ENCODE results near the gene FTO.

The FTO gene

DNA sequence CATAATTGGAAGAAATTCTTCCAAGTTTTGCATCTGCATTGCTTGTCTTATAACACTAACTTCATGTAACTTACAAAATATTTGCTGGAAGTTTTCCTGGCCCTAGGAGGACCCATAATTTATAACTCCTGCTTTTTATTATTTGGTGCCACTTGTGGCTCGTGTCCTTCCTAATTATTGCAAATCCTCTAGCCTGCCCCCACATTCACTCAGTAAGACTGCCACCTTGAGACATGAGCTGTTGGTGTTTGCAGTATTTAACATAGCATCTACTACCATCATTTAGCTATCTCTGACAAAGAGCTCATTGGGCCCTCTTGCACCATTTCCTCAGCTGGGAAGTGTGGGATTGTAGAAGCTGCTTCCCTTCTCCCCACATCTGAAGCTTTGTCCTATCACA lies 49.5 kb downstream of the FTO start:
- DNase-seq (ENCODE audit: low spot score) (no peak), FAIRE-seq (no peak)

DNA sequence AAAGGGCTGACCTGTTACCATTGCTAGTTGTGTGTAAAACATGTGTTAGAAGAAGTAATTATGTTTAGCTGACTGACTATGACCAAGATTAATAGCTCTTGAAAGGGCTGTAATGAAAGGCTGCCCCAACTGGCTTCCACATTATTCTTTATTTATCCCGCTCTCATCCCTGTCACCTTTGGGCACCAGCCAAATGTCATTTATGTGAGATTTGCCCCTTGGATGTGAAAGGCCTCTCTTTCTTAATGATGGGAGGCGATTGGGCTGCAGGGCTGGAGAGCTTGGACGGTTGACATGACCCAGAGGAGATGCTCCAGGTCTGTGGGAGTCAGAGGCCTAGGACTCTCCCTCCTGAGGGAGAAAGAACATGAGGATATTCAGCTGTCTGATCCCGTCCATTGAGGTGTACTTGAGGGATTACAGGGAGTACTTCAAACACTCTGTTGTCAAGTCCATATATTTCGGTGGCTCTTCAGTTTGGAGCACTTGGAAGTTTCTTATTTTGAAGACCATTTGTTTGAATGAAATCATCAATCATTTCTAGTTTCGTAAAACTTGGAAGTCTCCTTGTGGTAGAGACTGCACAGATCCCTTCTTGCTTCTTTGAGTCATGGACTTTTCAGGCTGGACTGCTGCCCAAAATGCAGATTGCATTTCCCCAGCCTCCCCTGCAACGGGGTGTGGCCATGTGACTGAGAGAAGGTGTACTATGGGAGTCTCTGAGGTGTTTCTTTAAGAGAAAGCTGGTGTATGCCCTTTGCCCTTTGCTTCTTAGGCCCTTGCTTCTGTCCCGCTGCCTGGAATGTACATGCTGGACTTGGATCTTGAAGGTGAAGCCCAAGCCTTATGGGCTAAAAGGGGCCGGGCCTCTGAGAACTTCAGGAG lies 51.3 kb downstream of the FTO start:
- FAIRE-seq = peak; percentile 91
- DNase-seq (ENCODE audit: low spot score) = peak; percentile 70

DNA sequence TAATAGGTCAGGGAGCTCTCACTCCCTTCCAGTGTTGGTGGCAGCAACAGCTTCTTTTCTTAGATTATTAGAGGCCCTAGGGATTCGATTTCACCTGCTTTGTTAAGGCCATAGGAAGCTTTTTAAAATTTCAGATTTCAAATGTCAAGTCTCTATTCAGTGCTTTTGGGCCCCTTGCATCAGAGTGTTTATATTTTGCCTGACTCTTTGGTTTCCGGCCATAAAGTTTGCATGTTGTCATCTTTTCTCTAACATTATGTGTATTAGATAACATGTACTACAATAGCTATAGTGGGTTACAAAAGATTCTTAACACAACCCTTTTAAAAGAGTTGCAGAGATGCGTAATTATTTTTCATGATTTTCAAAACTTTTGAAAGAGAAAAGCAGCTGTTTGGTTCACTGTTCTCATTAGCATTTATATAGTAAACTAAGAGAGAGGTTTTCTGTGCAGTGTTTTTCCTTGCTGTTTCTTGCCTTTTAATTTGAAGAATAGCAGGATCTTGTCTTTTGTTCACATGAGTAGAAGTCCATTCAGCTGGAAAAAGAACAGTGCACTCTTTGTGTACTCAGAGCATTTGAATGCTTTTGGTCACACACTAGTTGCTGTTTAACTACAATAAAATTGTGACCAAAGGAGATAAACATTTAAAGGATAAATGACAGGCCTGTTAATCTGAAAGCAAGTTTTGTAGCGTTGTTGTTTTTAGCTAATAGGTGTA lies 52.5 kb downstream of the FTO start:
- FAIRE-seq = peak; percentile 96
- peak; percentile 72 for DNase-seq (ENCODE audit: low spot score)

DNA sequence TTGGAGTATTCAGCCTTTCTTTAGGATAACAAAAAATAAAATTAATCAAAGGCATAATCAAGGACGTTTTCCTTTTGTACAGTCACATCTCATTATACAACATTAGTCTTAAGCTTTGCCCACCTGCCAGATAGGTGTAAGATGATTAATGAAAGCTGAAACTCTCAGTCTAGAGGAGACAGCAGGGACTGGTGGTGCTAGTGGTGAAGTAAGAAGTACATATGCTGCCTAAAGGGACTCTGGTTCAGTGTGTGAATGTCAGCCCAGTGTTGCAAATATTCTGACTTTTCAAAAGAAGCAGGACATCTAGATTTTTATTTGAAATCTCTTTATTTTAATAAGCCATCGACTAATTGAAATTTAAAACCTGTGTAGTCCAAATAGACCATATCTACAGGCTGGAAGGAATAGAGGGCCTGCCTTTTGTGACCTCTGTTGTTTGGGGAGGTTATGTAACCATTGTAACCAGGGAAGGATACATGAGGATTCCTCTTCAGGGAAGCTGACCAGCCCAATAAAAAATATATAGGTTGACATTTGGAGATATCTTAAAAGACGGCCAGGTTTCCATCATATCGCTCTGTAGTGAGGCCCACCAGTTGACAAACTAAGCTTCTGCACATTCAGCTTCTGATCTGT lies 54.1 kb downstream of the FTO start:
- no peak for DNase-seq (ENCODE audit: low spot score)
- no peak for FAIRE-seq

DNA sequence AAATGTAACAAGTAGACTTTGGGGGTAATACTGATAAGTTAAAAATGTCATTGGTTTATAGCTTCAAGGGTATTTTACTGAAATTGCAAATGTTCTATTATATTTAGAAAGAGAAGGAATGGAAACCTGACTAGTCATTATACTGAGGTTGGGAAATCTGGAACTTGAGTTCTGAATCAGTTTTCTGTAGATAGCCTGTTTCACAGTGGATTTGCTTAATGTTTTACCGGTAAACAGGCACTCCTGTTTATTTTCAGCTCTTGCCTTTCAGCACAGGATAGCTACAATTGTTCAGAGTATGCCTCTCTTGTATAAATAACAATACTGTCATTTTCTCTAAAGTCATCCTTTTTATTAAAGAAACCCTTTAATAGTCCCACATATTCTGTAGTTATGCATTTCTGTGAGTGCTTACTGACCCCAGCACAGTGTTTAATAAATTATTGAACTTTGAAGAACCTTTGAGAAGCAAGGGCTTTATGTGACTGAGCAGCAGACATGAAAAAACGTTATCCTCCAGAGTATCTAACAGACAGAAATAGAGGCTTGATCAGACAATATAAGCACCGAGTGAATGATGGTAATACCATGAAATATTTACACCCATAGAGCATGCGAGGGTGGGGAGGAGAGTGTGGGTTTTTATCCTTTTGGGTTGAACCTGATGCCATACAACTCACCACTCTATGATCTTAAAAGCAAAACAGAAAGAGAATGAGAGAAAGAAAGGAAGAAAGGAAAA lies 58.2 kb downstream of the FTO start:
- FAIRE-seq = peak; percentile 77
- no peak for DNase-seq (ENCODE audit: low spot score)

DNA sequence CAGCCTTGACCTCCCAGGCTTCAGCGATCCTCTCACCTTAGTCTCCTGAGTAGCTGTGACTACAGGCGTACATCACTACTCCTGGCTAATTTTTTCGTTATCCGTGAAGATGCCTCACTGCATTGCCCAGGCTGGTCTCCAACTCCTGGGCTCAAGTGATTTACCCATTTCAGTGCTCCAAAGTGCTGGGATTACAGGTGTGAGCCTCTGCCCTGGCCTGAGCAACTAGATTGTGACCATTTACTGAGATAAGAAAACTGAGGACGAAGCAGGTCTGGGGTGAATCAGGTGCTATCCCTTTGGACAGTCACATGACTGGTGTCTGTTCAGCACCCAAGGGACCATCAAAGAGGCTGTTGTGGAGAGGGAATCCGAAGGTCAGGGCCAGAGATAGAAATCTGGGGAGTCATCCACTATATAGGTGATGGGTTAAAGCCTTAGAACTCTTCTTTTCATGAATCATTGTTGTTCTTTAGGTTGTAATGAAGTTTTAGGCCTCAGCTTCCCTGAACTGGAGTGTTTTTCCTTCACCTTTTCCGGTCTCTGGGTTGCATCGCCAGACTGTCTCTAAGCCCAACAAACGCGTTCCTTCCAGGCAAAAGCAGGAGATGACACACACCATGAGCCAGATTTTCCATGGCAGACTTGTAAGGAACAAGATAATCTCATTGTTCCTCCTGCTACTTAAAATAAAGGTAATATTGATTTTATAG lies 62.5 kb downstream of the FTO start:
- FAIRE-seq = no peak

DNA sequence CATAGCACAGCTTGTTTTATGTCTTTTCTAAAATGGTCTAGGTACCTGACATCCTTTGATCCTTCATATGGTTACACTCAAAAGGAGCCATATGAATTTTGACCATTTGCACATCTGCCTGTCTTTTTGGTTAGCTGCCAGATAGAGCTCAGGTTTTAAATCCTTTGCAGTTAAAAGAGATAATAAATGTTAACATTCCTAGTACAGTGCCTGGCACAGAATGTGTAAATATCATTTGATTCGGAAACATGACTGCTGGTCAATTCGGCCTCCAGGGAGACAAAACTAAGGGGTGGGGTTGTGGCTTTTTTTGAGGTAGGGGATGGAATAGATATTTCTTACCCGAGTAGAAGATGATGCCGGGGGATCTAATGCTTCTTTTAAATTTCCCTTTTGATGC lies 64.2 kb downstream of the FTO start:
- DNase-seq (ENCODE audit: low spot score) = no peak
- no peak for FAIRE-seq

More for the DNA sequence above, 62.5 kb downstream of the FTO start:
- DNase-seq (ENCODE audit: low spot score) = no peak

DNA sequence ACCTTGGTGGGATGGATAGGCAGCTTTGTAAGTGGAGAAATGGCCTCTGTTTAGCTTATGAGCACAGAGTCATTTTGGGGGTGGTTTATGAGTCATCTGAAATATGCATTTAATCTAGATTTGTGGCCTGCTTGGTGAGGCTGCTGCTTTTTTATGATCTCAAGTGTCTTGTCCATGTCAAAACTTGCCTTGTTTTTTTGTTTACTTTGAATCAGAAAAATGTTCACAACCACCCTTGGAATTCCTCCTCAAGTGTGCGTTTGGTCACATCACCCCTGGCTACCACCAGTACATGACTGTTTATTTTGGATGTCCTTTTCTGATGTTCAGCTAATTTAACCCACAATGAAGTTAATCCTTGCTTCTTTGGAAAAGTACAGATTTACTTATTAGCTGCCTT lies 64.6 kb downstream of the FTO start:
- DNase-seq (ENCODE audit: low spot score) = peak; percentile 77
- FAIRE-seq = peak; percentile 79

DNA sequence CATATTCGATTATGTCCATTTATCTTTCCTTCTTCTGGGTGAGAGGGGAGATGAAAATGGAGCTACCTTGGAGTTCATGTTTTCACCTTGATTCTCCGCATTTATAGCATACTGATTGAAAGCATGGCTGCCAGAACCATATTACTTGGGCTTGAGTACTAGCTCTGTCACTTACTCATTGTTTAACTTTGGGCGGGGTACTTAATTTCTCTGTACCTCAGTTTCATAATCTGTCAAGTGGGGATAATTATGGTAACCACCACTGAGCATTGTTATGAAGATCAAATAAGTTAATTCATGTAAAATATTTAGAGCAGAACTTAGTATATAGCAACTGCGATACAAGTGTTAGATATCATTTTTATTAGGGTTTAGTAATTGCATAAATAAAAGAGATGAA lies 65.2 kb downstream of the FTO start:
- FAIRE-seq (no peak), DNase-seq (ENCODE audit: low spot score) (no peak)

DNA sequence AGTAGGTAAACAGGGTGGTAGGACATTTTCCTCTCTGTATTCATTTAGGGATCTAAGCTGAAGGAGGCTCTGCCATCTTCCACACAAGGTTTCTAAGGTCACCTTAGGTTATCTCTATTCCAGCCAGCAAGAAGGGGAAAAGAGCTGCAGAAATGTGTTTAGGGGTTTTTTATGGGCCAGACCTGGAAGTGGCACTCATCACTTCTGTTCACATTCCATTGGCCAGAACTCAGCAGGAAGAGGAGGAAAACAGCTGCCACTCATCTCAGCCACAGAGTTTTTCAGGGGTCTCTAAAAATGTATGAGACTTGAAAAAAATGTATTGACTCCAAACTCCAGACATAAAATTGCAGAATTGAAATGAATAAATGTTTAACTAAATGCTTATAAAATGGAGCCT lies 65.8 kb downstream of the FTO start:
- no peak for DNase-seq (ENCODE audit: low spot score)
- no peak for FAIRE-seq

DNA sequence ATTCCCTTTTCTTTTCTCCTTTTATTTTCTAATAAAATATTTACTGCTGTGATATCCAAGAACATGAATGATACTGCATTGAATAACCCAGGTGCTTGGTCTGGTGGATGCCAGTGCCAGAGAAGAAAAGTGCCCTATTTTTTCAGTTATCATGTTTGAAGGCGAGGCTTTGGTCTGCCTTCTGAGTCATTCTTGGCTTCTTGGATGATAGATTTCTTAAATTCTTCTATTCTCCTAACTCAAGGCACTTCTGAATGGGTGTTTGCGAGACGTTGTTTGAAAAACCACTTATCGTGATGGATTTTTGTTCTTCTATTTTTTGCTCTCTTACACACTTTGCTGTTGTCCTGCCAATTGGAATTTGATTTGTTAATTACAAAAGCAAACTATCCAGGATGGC lies 66.7 kb downstream of the FTO start:
- no peak for DNase-seq (ENCODE audit: low spot score)

DNA sequence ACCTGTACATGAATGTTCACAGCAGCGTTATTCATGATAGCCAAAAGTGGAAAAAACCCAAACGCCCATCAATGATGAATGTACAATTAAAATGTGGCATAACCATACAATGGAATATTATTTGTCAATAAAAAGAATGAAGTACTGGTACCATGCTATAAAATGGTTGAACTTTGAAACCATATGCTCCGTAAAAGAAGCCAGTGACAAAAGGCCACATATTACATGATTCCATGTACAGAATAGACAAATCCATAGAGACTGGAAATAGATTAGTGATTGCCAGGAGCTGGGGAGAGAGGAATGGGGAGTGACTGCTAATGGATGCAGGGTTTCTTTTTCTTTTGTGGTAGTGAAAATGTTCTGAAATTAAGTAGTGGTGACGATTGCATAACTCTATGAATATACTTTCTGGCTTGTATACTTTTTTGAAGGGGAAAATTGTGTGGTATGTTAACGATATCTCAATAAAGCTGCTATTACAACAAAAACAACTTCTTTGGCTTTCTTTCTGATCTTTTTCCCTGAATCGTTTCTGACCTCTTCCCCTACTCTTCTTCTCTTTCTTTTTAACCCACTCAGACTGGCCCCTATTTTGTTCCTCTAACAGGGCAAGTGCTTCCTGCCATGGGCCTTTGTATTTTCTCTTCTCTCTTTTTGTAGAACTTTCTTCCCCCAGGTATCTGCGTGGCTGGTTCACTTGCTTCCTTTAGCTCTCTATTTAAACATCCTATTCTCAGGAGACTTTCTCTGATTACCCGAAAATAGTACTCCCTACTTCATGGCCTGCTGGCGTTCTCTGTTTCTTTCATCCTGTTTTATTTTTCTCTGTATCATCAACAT lies 67.9 kb downstream of the FTO start:
- no peak for FAIRE-seq
- DNase-seq (ENCODE audit: low spot score) = no peak

More for the DNA sequence above, 66.7 kb downstream of the FTO start:
- FAIRE-seq = peak; percentile 44

DNA sequence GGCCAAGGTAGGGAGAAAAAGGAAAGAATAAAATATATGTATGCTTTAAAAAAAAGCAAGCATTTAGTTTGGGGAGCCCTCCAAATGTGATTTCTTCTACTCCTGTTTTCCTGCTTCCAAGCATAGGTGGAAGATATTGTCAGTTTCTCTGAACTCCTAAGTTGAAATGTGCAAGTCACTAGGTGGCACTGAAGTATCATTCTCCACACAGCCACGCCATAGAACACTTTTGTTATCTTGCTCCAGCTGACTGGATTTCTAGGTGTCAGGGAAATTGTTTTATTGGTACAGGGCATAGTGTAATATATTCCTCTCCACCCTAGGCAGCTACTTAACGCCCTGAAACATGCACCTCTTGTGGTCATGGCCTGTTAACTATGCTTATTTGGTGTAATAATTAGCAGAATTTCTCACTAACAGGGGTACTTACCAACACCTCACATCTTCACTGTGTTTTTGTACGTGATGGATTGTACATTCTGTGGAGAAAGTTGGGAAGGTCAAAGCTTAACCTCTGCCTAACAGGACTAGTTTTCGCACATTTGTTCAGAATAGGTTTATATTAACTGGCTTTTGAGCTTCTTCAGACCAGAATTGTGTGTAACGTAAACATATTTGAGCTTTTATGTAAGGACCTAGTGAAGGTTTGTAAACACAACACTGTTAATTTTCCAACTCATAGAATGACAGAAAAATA lies 69.3 kb downstream of the FTO start:
- DNase-seq (ENCODE audit: low spot score) (peak; percentile 77), FAIRE-seq (peak; percentile 91)

DNA sequence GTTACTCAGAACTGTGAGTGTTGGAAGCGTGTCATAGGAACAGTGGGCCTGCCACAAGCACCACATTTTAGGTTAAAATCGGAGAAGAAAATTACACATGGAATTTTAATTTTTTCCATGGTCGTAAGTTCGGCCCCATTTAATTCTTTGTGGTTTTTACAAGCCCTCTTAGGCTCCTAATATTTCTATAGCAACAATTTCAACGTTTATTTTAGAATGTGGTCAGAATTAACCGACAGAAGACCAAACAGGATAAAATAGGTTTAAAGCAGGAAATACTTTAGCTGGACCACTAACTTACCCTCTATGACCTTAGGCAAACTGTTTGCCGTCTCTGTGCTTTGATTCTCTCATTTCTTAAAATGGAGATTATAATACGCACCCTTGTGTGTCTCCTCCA lies 69.9 kb downstream of the FTO start:
- DNase-seq (ENCODE audit: low spot score) (no peak), FAIRE-seq (no peak)

DNA sequence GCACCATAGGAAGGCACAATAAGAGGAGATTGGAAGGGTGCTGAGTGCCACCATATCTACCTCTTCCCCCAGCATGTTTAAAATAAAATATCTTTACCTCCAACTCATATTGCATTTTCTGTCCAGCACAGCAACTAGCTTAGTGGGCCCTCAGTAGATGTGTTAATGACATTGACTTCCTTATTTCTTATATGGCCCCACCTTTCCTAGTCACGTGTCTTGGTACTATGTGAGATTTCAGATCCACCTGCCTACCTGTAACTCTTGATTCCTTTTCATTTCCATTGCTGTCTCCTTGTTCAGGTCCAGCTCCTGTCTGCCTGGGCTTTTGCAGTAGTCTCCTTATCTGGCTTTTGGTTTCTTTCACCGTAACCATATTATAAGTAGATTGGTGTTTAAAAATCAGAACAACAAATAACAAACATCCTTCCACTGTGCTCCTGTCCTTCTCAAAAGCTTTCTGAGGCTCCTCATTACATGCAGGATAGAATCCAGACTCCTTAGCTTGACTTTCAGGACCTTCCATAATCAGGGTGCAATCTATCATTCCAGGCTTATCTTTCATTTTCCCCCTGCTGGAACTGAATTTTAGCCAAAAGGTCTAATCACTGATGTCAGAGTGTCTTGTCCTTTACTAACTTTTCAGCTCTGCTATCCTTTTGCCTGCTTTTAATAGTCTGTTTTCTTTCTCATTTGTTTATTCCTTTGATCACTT lies 71.3 kb downstream of the FTO start:
- DNase-seq (ENCODE audit: low spot score) (no peak), FAIRE-seq (no peak)

DNA sequence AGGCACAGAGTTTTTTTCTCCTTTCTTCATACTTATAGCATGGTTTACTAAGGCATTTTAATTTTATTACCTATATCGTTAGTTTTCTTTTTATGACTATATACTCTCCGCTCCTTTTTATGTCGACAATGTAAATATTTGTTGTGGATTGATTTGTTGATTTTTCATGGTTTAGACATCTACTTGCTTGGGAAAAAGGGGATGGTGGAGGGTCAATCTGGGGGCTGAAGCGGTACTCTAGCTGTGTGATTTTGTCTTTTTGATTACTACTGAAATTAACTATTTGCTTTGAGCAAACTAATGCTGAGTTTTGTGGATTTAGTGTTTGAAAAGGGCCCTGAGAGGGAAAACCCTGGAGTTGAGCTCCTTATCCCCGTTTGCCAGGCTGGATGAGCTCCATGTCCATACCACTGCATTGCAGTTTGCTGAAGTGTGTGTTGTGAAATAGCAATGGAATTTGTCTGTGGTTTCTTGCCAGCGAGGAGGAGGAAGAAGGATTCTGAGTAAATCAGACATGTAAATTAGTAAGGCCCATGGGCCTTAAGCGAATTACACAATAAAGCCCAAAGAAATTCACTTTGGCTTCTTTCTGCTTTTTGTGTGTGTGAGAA lies 72.0 kb downstream of the FTO start:
- FAIRE-seq = peak; percentile 94
- peak; percentile 88 for DNase-seq (ENCODE audit: low spot score)

DNA sequence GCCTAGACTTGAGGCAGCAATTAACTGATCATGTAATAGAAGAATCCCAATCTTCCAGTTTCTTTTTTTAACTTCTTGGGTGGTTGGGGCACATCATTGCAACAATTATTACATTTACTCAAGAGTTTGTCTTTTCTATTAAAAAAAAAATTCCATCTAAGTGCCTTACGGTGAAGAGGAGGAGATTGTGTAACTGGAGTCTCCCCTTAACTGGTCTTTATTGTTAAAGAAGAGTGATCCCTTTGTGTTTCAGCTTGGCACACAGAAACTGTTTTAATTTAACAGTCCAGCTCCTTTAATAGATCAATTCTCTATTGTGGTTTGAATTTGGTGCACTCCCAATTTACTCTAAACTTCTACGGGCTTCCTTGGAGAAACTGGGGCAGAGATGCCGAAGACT lies 75.2 kb downstream of the FTO start:
- FAIRE-seq = no peak
- no peak for DNase-seq (ENCODE audit: low spot score)

DNA sequence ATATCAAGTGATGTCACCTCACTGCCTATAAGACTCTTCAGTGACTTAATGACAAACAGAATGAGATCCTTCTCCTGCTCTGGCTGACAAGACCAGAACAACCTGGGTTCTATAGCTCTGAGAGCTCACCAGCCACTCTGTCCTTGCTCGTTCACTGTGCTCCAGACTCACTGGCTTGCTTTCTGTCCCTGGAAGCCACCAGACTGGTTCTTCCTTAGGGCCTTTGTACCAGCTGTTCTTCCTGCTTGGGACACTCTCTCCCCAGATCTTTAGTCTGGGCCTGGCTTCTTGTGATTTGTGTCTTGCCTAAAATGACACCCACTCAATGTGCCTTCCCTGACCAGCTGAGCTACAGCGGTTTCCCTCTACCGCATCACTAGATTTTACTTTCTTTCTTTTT lies 76.1 kb downstream of the FTO start:
- DNase-seq (ENCODE audit: low spot score) (no peak), FAIRE-seq (no peak)
